Measurements from ENCODE around the gene OR11H6. TPM values are rescaled to one million over a fixed set of nuclear protein-coding genes. Genes with fewer than 3 reads are reported as not detected.
"Not testable (repeated sequence)": the region's sequence is repeated elsewhere in the genome, so short reads cannot be mapped to it uniquely, and the experiment has no call there.

The OR11H6 gene, protein sequence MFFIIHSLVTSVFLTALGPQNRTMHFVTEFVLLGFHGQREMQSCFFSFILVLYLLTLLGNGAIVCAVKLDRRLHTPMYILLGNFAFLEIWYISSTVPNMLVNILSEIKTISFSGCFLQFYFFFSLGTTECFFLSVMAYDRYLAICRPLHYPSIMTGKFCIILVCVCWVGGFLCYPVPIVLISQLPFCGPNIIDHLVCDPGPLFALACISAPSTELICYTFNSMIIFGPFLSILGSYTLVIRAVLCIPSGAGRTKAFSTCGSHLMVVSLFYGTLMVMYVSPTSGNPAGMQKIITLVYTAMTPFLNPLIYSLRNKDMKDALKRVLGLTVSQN
- not detected for total RNA-seq
- long read RNA-seq = 0 reads

DNA sequence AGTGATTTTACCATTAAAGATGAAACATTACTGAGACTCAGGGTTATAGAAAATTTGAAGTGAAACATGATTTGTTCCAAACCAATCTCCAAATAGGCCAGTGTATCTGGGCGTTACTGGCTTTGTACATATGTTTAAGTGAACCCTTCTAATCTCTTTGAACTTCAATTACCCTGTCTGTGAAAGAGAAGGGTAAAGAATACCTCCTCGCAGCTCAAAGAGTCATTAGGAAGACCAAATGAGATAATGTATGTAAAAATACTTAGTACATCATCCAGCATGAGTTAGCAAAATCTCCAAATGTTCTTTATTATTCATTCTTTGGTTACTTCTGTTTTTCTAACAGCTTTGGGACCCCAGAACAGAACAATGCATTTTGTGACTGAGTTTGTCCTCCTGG lies at the start of gene OR11H6:
Gene OR11H6 (plus strand): TSS at position 301 of the 400 bp plus-strand sequence. CDS start 0 bp downstream, at position 301.
- ATAC-seq (no peak), DNase-seq (ENCODE audit: missing footprints) (no peak)
- intact Hi-C loops (cut with DNase I) = no loop called here

DNA sequence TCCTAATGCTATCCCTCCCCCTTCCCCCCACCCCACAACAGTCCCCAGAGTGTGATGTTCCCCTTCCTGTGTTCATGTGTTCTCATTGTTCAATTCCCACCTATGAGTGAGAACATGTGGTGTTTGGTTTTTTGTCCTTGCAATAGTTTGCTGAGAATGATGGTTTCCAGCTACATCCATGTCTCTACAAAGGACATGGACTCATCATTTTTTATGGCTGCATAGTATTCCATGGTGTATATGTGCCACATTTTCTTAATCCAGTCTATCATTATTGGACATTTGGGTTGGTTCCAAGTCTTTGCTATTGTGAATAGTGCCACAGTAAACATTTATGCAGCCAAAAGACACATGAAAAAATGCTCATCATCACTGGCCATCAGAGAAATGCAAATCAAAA lies 49.3 kb upstream of the OR11H6 start:
- DNase-seq (ENCODE audit: missing footprints); ATAC-seq; intact Hi-C loops (cut with DNase I): not testable (repeated sequence)

DNA sequence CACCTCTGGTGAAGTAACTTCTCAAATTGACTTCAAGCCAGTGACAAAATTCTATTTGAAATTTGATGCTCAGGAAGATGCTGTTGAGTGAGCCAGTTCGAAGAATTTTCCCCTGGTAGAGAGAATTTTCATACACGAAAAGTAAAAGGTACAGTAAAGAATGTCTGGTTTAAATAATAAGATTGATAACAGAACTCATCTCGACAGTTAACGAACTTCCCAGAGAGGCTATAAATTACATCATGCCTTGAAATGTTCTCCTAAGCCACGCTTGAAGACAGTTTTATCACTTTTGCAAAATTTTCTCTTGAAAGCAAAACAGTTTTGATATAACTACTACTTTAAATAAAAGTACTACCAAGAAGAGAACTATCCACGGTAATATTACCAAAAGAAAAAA lies 47.2 kb upstream of the OR11H6 start:
- intact Hi-C loops (cut with DNase I) = no loop called here
- ATAC-seq (no peak), DNase-seq (ENCODE audit: missing footprints) (no peak)

DNA sequence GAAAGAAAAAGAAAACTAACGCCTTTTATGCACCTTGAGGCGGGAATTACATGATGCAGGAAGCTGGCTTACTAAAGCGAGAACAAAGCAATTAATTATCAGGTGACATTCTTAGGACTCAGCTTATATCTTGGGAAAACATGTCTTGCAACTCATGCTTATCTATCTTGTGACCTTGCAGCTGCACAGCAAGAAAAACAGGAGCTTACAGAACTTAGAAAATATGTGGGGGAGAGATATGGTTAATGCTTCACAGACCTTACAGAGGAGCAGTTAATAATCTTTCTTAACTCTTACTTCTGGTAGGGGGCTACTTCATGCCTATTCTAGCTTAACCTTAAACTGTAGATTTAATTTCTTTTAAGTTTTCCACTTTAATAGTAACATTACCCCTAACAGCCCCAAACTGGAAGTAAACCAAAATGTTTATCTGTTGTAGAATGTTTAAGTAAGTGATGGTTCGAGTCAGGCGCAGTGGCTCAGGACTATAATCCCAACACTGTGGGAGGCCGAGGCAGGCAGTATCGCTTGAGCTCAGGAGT lies 46.0 kb upstream of the OR11H6 start:
- DNase-seq (ENCODE audit: missing footprints) (no peak), ATAC-seq (no peak)
- intact Hi-C loops (cut with DNase I) = no loop called here

DNA sequence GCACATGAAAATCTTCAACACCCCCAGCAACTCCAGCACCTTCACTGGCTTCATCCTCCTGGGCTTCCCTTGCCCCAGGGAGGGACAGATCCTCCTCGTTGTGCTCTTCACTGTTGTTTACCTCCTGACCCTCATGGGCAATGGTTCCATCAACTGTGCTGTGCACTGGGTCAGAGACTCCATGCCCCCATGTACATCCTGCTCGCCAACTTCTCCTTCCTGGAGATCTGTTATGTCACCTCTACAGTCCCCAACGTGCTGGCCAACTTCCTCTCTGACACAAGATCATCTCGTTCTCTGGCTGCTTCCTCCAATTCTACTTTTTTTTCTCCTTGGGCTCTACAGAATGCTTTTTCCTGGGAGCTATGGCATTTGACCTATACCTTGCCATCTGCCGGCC lies 44.3 kb upstream of the OR11H6 start:
- intact Hi-C loops (cut with DNase I) = no loop called here
- ATAC-seq (peak; percentile 52), DNase-seq (ENCODE audit: missing footprints) (no peak)

DNA sequence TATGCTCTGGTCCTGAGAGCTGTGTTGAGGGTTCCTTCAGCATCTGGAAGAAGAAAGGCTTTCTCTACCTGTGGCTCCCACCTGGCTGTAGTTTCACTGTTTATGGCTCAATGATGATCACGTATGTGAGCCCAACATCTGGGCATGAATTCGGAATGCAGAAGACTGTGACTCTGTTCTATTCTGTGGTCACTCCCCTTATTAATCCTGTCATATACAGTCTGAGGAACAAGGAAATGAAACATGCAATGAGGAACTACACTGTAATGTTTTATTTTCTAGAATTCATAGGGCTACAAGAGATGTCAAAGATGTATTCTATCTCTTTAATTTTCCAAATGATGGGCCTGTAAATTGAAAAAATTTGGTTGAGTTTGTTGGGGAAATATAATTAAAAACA lies 43.6 kb upstream of the OR11H6 start:
- DNase-seq (ENCODE audit: missing footprints) (no peak), ATAC-seq (peak; percentile 57)
- intact Hi-C loops (cut with DNase I) = no loop called here

DNA sequence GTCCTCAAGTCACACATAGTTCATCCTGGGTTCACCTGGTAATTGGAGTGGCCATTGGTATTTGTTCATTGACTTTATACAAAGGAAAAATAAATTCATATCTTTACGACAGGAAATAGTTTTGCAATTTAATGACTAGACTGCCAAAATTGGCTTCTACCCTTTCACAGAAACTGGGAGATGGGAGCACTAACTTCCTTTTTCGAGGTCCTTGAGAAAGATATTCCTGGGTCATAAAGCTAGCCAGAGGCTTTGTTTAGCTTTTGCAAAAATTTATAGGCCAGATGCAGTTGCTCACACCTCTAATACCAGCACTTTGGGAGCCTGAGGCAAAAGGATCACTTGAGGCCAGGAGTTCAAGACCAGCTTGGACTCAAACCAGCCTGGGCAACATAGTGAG lies 43.0 kb upstream of the OR11H6 start:
- DNase-seq (ENCODE audit: missing footprints) = no peak
- no peak for ATAC-seq
- intact Hi-C loops (cut with DNase I) = no loop called here

DNA sequence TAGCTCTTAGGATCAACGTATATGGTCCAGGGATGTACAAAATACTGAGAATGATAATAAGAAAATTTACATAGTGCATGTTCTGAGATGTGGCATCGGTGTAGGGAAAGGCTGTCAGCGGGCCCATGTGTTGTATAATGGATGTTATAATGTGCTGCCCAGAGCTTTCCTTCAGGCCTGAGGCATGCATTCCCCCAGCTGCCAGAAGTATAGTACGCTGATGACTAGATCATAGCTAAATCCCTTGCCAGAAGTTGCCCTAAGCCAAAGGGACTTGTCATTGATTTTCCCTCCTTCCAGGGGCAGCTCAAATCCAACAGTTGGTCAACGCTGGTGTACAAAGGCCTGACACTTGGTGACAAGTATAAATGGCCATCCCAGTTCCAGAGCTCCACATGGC lies 39.3 kb upstream of the OR11H6 start:
- DNase-seq (ENCODE audit: missing footprints) (no peak), ATAC-seq (no peak)
- intact Hi-C loops (cut with DNase I) = no loop called here

DNA sequence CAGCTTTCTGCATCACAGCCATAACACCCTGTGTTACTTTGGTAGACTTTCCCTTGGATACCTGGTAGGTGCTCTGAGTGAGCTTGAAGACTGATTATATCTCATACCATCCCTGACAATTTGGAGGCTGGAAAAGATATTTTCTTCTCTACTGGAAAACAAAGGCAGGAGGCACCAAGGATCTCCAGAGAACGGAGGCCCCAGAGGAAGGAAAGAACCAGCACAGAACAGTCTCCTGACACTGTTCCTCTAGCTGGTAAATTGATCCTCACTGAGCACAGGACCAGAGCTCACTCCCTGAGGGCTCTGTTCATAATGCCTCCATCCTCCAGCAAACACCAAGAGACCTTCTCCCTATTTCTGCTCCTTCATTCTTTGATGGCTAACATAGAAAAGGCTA lies 32.9 kb upstream of the OR11H6 start, which contains the start of gene OR11G2:
Gene OR11G2 (plus strand): TSS at position 301 of the 400 bp plus-strand sequence. CDS start 6,542 bp downstream, outside the sequence.
- intact Hi-C loops (cut with DNase I) = no loop called here
- ATAC-seq (no peak), DNase-seq (ENCODE audit: missing footprints) (no peak)

DNA sequence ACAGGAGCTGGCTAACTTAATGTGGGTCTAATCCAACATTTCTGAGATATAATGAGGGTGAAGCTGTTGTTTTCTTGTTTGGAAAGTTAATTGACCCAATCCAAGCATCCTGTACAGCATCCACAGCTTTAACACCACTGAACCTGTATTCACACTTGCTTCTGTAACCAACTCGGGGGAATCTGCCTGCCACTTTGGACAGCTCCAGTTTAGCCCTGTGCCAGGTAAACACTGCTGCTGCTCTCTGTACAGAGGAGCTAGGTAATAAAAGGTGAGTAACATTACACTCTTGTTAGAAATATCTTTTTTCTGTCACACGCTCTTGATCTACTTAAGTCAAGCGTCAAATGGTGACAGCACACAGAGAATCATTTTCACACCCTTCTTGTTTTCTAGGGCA lies 32.1 kb upstream of the OR11H6 start:
- DNase-seq (ENCODE audit: missing footprints) = no peak
- no peak for ATAC-seq
- intact Hi-C loops (cut with DNase I) = no loop called here

DNA sequence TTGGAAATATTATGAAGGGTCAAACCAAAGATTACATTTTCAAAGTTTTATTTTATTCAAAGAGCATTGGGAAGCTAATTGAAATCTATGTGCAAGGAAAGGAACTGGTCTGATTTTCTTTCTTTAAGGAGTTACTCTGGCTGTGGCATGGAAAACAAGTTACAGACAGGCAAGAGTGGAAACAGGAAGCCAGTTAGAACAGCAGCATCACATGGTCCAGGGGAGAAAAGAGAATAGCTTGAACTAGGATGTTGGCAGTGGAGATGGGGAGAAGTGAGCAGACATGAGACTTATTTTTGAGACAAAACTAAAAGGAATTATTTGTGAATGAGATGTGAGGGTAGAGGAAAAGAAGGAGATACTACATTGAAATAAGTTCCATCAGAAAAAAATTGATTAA lies 29.4 kb upstream of the OR11H6 start:
- intact Hi-C loops (cut with DNase I) = no loop called here
- ATAC-seq = no peak
- DNase-seq (ENCODE audit: missing footprints) = no peak

DNA sequence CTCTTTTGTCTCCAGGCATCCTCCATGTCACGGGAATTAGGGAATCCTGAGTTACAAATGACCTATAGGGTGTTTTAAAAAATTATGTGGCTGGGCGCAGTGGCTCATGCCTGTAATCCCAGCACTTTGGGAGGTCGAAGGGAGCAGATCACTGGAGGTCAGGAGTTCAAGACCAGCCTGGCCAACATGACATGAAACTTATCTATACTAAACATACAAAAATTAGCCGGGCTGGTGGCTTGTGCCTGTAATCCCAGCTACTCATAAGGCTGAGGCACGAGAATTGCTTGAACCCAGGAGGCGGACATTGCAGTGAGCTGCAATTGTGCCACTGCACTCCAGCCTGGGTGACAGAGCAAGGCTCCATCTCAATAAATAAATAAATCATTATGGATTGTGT lies 28.3 kb upstream of the OR11H6 start:
- ATAC-seq; intact Hi-C loops (cut with DNase I); DNase-seq (ENCODE audit: missing footprints): not testable (repeated sequence)

DNA sequence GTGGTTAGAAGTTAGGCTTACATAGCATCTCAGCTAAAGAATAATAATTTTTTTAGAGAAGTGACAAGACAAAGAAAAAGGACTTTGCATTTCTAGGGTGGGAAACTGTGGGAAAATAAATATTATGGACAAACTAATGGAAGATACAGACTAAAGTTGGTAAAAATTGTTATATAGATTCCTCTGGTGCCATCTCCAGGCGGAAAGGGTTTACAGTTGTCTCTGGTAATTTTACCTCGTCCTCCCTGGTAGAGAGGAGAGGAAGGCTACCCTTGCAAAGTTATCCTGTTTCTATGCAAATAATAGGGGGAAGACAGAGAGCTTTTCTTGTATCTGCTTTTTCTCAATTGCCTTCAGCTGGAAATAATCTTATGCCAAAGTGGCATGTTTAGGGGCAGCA lies 27.6 kb upstream of the OR11H6 start:
- no peak for ATAC-seq
- intact Hi-C loops (cut with DNase I) = no loop called here
- no peak for DNase-seq (ENCODE audit: missing footprints)

DNA sequence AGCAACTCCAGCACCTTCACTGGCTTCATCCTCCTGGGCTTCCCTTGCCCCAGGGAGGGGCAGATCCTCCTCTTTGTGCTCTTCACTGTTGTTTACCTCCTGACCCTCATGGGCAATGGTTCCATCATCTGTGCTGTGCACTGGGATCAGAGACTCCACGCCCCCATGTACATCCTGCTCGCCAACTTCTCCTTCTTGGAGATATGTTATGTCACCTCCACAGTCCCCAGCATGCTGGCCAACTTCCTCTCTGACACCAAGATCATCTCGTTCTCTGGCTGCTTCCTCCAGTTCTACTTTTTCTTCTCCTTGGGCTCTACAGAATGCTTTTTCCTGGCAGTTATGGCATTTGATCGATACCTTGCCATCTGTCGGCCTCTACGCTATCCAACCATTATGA lies 26.1 kb upstream of the OR11H6 start:
- no peak for ATAC-seq
- peak; percentile 55 for DNase-seq (ENCODE audit: missing footprints)
- intact Hi-C loops (cut with DNase I) = no loop called here

DNA sequence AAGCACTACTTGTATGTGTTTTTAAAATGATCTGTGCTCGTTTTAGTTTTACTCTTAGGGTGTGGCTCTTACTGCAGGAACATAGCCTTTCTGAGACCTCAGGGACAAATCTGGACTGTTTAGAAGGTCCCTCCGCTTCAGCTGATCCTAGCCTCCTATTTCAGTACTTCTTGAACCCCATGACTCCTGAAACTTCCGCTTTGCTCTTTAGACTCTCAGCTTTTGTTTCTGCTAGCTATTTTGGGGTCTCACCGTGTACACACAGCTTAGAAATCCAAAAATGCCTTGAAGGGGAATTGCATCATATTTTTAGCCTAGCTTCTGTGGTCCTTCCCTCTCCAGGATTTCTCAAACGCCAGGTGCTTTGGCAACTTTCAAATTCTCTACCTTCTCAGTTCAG lies 24.5 kb upstream of the OR11H6 start:
- intact Hi-C loops (cut with DNase I) = no loop called here
- no peak for ATAC-seq
- no peak for DNase-seq (ENCODE audit: missing footprints)

DNA sequence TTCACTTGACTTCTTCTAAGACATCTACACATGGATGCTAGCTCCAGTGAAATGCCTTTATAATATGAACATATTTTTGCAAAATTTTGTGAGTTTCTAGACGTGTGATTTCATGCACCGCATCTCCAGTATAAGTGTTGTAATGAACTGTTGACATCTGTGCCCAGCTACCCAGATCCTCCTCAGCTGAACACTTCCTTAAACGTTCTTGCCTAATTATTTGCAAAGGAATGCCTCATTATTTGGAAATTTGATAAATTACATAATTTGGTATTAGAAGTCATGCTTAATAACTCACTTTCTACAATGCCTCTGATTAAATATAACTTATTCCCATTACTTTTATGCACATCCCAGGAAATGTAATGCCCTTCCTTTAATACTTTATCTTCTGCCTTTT lies 18.8 kb upstream of the OR11H6 start:
- no peak for DNase-seq (ENCODE audit: missing footprints)
- no peak for ATAC-seq
- intact Hi-C loops (cut with DNase I) = no loop called here

DNA sequence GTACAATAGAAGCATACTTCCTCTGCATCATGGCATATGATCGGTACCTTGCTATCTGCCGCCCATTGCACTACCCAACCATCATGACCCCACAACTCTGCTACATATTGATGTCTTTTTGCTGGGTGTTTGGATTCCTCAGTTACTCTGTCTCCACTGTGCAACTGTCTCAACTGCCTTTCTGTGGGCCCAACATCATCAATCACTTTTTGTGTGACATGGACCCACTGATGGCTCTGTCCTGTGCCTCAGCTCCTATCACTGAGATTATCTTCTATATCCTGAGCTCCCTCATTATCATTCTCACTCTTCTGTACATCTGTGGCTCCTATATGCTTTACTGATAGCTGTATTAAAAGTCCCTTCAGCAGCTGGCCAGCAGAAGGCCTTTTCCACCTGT lies 13.9 kb upstream of the OR11H6 start:
- ATAC-seq (no peak), DNase-seq (ENCODE audit: missing footprints) (no peak)
- intact Hi-C loops (cut with DNase I) = no loop called here

DNA sequence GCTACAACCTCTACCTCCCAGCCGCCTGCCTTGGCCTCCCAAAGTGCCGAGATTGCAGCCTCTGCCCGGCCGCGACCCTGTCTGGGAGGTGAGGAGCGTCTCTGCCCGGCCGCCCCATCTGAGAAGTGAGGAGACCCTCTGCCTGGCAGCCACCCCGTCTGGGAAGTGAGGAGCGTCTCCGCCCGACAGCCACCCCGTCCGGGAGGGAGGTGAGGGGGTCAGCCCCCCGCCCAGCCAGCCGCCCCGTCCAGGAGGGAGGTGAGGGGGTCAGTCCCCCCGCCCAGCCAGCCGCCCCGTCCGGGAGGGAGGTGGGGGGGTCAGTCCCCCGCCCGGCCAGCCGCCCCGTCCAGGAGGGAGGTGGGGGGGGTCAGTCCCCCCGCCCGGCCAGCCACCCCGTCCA lies 11.1 kb upstream of the OR11H6 start:
- ATAC-seq; intact Hi-C loops (cut with DNase I); DNase-seq (ENCODE audit: missing footprints): not testable (repeated sequence)

DNA sequence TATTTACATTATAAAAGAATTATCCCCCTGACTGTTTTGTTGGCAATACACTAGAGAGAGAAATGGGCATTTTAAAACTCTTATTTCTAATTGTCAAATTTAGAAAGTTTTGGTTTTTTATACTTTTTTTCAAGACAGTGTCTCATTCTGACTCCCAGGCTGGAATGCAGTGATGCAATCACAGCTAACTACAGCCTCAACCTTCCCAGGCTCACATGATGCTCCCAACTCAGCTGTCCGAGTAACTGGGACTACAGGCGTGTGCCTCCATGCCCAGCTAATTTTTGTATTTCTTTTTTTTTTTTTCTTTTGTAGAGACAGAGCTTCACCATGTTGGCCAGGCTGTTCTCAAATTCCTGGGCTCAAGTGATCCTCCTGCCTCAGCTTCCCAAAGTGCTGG lies 8.3 kb upstream of the OR11H6 start:
- no peak for DNase-seq (ENCODE audit: missing footprints)
- ATAC-seq = no peak
- intact Hi-C loops (cut with DNase I) = no loop called here

DNA sequence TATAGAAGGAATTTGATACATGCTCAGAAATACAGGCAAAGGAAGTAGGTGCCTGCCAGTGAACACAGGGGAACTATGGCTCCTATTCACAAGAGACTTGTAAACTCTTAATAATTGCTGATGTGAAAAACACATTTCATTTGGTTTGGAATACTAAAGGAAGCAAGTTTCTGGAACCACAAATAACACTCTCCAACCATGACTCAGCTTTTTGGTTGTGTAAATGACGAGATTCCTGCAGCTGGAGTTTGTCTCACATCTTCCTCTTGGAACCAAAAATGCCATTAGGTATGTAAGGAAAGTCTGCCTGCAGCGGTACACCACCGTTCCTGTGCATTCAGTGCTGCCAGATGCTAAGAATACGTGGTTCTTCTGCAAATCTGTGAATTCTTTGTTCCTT lies 4.5 kb upstream of the OR11H6 start:
- intact Hi-C loops (cut with DNase I) = no loop called here
- no peak for ATAC-seq
- DNase-seq (ENCODE audit: missing footprints) = no peak

DNA sequence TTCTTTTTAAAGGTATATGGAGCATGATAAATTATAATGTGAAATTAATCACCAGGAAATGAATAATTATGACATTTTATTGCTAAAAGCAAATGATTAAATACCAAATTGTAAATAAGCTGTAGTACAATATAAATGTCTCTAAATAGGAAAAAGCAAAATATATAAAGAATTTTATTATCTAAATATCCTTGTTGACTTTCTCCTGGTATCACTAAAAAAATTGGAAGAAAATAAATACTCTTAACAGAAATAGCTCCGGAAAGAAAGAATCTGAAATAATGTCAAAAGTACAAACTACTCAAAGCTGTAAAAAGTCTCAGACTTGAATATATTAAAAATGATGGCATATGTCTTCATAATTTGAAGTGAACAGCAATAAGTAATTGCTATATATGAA lies 5.2 kb downstream of the OR11H6 start, which contains the start of gene OR11H7:
Gene OR11H7 (plus strand): TSS at position 301 of the 400 bp plus-strand sequence.
- no peak for ATAC-seq

More for the DNA sequence above, 5.2 kb downstream of the OR11H6 start, which contains the start of gene OR11H7:
- no peak for DNase-seq (ENCODE audit: missing footprints)
- intact Hi-C loops (cut with DNase I) = no loop called here

All from Right ventricle myocardium inferior (tissue), 1 donor.